SK-MEL-5 (cell line): ENCODE measurements around the gene SERF1B. TPM values are rescaled to one million over a fixed set of nuclear protein-coding genes. Genes with fewer than 3 reads are reported as not detected.
"Not testable (repeated sequence)": the region's sequence is repeated elsewhere in the genome, so short reads cannot be mapped to it uniquely, and the experiment has no call there.

Source experiments
- DNase-seq: peaks from one replicate; pipeline ENCODE4 v3.0.0-alpha.2; 2016; ENCODE audit warnings: low read depth, low spot score
- in situ Hi-C: cut with HindIII; loops from 2 replicates; pipeline ENCODE4 v1.10.0; 2016; ENCODE audit warnings: low sequenced_read_pairs, high pct_unique_total_duplicates, low pct_unique_long_range_greater_than_20kb
- polyA plus RNA-seq, 2 experiments: library from polyadenylated mRNA; depleted of rRNA; stranded (reverse); fragments of >200 nt; gene quantifications; 2 replicates each; pipeline ENCODE4 v1.2.3, GENCODE V29; 2015
- small RNA-seq, 2 experiments: library from RNA; depleted of rRNA; stranded (forward); fragments of <200 nt; gene quantifications; one replicate each; pipeline ENCODE3, GENCODE V24; 2014
- total RNA-seq: library from RNA; depleted of rRNA; stranded (reverse); fragments of >200 nt; shearing (Covaris generic); gene quantifications from 2 replicates; pipeline ENCODE4 v1.2.3, GENCODE V29; 2014; rRNA removed

Gene SERF1B
- 35.3 and 43.9 TPM in 2 replicates for total RNA-seq
- polyA plus RNA-seq (2015; cell fraction: cytosol; rRNA removed), result 20.7 and 35.0 TPM in 2 replicates
- 10.1 and 12.9 TPM in 2 replicates for polyA plus RNA-seq (2015; cell fraction: nucleus; rRNA removed)

DNA sequence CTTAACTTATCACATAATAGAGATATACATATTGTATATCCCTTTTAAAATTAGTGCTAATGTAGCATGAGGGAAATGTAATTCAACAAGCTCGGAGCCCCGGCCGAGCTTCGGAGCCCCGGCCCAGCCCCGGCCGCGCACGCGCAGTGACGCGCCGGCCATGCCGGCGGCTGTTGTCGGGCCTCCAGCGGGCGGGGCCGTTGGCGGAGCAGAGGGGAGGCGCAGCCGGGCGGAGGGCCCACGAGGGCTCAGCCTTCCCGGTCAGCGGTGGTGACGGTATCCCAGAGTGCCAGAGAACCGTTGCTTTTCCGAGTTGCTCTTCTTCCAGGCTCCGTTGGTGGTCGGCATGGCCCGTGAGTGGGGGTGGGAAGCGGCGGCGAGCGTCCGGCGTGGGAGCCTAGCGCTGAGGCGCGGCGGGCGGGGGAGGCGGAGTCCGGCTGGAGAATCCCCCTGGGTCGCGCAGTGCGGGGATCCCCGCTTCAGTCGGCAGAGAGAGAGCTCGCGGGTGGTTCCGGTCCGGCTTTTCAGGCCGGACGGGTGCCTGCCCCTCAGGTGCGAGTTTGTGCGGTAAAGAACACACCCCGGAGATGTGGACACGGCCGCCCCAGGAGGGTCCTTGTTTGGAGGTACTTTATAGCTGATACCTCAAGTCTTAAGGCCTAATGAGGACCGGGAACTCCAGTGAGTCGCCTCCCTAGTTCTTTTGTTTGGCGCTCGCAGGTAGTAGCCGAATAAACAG lies at the start of gene SERF1B:
TSS of gene SERF1B (plus strand) at position 146 of the 739 bp plus-strand sequence. CDS start at position 347, 201 bp downstream.
- in situ Hi-C loops, DNase-seq: not testable (repeated sequence)

- in situ Hi-C loops, DNase-seq: not testable (repeated sequence)
These were observed 33.3 kb upstream of the SERF1B start for GRCh38 chr5:69991713-69992112.

GRCh38 chr5:69995535-69995934 lies 29.5 kb upstream of the SERF1B start:
- DNase-seq, in situ Hi-C loops: not testable (repeated sequence)

DNA sequence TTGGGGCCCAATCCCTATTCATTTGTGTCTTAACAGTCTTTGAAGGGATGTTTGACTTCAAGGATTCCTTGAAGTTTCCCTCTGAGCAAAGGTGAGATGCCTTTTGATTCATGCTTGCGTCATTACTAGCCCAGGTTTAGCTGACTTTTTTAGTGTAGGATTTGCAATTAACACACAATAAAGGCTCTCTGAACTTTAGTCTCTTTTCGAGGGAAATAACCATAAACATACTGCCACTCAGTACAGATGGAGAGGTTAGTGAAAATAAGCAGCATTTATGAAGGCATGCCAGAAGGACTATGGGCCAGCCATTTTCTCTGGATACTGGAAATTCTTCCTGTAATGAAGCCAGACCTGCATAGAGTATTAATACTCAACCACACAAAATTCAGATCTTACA lies 4.4 kb upstream of the SERF1B start:
- DNase-seq, in situ Hi-C loops: not testable (repeated sequence)

DNA sequence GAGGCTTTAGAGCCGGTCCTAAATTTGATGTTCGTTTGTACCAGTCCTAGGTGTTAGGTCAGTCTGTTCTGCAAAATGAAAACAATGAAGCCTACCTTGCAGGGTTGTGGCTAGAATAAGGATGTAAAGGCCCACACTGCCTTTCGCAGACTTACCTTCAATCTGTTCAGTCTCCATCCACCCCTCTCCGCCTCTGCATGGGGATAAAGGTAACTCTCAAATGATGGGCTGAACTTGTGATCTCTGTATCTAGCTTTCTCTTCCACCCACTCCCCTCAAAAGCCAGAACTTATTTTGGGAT lies 744 bp downstream of the SERF1B start:
- in situ Hi-C loops, DNase-seq: not testable (repeated sequence)

- DNase-seq, in situ Hi-C loops: not testable (repeated sequence)
These were observed 6.2 kb downstream of the SERF1B start for GRCh38 chr5:70031204-70031603.

- in situ Hi-C loops, DNase-seq: not testable (repeated sequence)
These were observed 16.4 kb downstream of the SERF1B start for GRCh38 chr5:70041411-70041810.

GRCh38 chr5:70049790-70050142 lies 24.7 kb downstream of the SERF1B start:
- in situ Hi-C loops, DNase-seq: not testable (repeated sequence)

DNA sequence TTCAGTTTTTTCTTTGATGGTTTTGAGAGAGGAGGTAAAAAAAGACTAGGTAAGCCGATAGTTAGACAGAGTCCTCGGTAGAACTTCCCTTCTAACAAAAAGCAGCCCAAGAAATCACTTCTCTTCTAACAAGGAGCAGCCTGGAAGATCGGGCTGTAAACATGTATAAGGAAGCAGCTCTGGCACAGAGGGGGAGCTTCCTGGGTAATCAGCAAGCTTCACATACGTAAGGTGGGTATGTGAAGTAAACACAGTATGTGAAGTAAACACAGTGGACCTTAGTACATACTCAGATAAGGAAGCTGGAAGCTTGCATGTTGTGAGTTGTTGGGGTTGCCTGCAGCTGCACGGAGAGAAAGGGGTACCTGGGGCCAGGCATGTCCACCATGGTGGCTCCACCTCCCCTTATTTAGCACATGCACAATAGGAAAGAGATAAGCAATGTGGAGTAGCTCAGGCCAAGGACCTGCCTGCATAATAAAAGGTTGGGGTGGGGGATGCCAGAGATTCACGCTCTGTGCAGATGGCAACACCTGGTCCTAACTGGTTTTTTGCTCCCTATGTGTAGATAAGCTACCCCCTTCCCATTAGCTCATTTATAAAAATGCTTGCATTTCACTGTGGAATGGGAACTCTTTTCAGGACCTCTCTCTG lies 31.4 kb downstream of the SERF1B start:
- DNase-seq, in situ Hi-C loops: not testable (repeated sequence)

DNA sequence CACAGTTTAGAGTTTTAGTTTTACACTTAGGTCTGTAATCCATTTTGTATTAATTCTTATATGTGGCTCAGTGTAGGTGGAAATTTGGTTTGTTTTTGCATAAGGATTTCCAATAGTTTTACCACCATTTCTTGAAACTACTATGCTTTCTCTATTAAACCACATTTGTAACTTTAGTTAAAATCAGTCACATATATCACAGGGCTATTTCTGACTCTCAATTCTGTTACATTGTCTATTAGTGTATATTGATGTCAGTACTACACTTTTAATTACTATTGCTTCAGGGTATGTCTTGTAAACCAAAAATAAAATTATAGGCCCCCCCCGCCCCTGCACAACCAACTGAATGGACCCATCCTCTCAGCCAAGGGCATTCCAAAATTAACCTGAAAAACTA lies 32.1 kb downstream of the SERF1B start:
- DNase-seq, in situ Hi-C loops: not testable (repeated sequence)

DNA sequence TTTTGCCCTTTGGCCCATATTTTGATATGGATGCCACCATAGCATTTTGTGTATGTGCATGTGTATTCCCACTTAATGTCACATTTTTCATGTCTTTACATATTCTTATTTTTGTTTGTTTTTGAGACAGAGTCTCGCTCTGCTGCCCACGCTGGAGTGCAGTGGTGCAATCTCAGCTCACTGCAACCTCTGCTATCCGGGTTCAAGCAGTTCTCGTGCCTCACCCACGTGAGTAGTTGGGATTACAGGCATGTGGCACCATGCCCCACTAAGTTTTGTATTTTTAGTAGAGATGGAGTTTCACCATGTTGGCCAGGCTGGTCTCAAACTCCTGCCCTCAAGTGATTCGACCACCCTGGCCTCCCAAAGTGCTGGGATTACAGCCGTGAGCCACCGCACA lies 52.6 kb downstream of the SERF1B start:
- DNase-seq, in situ Hi-C loops: not testable (repeated sequence)

GRCh38 chr5:70088907-70089464 lies 63.9 kb downstream of the SERF1B start:
- in situ Hi-C loops, DNase-seq: not testable (repeated sequence)

- in situ Hi-C loops, DNase-seq: not testable (repeated sequence)
These were observed 66.7 kb downstream of the SERF1B start for GRCh38 chr5:70091776-70092175.

Small RNA genes lying within 50 kb of the gene (small RNA-seq; reads per million reads assigned to genes)
- gene CDH12P2, result 0 reads per million in 2 experiments

Other genes with a start within 250 kb of the SERF1B start
- gene SMN2, start 24.4 kb downstream of the SERF1B start, total RNA-seq, result 17.2 and 26.5 TPM in 2 replicates